Fibroblast of pulmonary artery (primary cell): Measurements from ENCODE around the gene ZNF597.

ENCODE experiments used
- DNase-seq: peaks from one replicate; pipeline ENCODE4 v3.0.0-alpha.2; 2010; ENCODE audit warnings: low read depth
- H3K4me3 ChIP-seq: replicated peaks from 2 replicates; pipeline ENCODE4 v1.5.1; 2011; ENCODE audit warnings: low read depth, mild to moderate bottlenecking, control low read depth, low read length, moderate library complexity
- TF ChIP-seq, protein P1 (sequence below): IDR thresholded peaks from 2 replicates; pipeline ENCODE4 v1.5.1; 2011; ENCODE audit warnings: mild to moderate bottlenecking, control low read depth, low read length, inconsistent platforms; ENCODE audit errors: missing control alignments

ZNF597 gene

GRCh38 chr16:3401719-3402397 lies 41.4 kb downstream of the ZNF597 start:
- TF ChIP-seq, protein P1, sequence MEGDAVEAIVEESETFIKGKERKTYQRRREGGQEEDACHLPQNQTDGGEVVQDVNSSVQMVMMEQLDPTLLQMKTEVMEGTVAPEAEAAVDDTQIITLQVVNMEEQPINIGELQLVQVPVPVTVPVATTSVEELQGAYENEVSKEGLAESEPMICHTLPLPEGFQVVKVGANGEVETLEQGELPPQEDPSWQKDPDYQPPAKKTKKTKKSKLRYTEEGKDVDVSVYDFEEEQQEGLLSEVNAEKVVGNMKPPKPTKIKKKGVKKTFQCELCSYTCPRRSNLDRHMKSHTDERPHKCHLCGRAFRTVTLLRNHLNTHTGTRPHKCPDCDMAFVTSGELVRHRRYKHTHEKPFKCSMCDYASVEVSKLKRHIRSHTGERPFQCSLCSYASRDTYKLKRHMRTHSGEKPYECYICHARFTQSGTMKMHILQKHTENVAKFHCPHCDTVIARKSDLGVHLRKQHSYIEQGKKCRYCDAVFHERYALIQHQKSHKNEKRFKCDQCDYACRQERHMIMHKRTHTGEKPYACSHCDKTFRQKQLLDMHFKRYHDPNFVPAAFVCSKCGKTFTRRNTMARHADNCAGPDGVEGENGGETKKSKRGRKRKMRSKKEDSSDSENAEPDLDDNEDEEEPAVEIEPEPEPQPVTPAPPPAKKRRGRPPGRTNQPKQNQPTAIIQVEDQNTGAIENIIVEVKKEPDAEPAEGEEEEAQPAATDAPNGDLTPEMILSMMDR = no peak

DNA sequence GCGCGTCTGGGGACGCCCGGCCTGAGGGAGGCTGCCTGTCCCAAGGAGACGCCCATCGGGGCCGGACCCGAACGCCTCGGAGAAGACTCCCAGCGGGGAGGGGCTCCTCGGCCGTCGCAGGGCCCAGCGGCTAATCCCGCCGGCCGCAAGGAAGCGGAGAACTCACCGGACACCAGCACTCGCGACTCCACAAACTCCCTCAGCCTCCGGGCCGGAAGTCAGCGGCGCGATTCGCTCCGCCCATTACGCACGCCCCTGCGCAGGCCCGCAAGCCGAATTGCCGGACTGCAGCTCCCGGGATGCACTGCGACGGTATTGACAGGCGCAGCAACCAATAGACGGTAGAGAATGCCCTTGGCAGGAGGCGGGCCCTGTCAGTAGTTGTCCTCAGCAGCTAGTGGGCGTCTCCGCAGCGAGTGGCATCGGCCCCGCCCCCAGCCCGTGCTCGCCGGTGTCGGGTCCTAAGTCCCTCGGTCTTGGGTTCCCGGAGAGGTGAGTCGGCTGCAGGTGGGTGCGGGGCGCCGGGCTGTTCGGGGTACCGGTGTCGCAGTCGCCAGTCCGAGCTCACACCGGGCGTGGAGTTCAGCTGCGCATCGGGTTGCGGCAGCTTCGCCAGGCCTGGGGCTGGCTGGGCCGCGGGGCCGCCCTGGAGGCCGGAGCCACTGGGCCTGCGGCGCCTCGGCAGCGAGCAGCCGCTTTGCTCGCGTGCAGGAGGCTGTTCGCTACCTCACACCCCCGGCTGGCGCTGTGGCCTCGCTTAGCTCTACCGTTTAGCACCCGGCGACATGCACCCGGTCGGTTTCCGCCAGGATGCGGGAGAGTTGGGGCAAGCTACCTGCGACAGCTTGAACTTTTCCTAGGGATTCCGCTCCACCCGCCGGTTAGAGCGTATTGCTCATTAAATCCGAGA lies 42.3 kb downstream of the ZNF597 start, which contains the start of the genes ZNF174 and ZSCAN32:
Gene ZNF174 (plus strand): TSS at position 437 of the 910 bp plus-strand sequence. CDS start 790 bp downstream, outside the sequence.
Gene ZSCAN32 (minus strand): TSS at position 226 of the 910 bp plus-strand sequence. CDS start 3,447 bp downstream, outside the sequence.
- DNase-seq = peak; percentile 99
- TF ChIP-seq, protein P1 = no peak
- H3K4me3 ChIP-seq = peak within 1 kb of the TSS; percentile 76

More at GRCh38 chr16:3401719-3402397, 41.4 kb downstream of the ZNF597 start:
- peak; percentile 10 for DNase-seq
- peak overlapping the region; percentile 76 for H3K4me3 ChIP-seq

GRCh38 chr16:3400446-3400778 lies 42.9 kb downstream of the ZNF597 start:
- no peak for DNase-seq
- H3K4me3 ChIP-seq = peak overlapping the region; percentile 76
- TF ChIP-seq, protein P1 = no peak

GRCh38 chr16:3389663-3390338 lies 53.5 kb downstream of the ZNF597 start:
- DNase-seq = no peak
- H3K4me3 ChIP-seq = no peak overlapping the region
- TF ChIP-seq, protein P1 = no peak

- no peak for DNase-seq
- TF ChIP-seq, protein P1 = no peak
- no peak overlapping the region for H3K4me3 ChIP-seq
Measured at GRCh38 chr16:3388325-3388724, 55.0 kb downstream of the ZNF597 start.

GRCh38 chr16:3383045-3383448 lies 60.3 kb downstream of the ZNF597 start:
- TF ChIP-seq, protein P1 = no peak
- DNase-seq = no peak
- no peak overlapping the region for H3K4me3 ChIP-seq
